Neural progenitor cell (in vitro differentiated cells): ENCODE measurements around the gene B3GALT5.

Experiments
- EZH2 ChIP-seq: fragments of 200-600 bp; sonication (generic); IDR thresholded peaks from 2 replicates; pipeline ENCODE4 v1.6.1; 2017; ENCODE audit warnings: antibody characterized with exemption, mild to moderate bottlenecking, moderate library complexity
- EZH2phosphoT487 ChIP-seq: fragments of 200-600 bp; sonication (generic); IDR thresholded peaks from 2 replicates; pipeline ENCODE4 v1.6.1; 2017; ENCODE audit warnings: antibody characterized with exemption
- TF ChIP-seq, protein P1 (sequence below): fragments of 200-600 bp; sonication (generic); IDR thresholded peaks from 2 replicates; pipeline ENCODE4 v1.5.1; 2017; ENCODE audit warnings: antibody characterized with exemption, mild to moderate bottlenecking

DNA sequence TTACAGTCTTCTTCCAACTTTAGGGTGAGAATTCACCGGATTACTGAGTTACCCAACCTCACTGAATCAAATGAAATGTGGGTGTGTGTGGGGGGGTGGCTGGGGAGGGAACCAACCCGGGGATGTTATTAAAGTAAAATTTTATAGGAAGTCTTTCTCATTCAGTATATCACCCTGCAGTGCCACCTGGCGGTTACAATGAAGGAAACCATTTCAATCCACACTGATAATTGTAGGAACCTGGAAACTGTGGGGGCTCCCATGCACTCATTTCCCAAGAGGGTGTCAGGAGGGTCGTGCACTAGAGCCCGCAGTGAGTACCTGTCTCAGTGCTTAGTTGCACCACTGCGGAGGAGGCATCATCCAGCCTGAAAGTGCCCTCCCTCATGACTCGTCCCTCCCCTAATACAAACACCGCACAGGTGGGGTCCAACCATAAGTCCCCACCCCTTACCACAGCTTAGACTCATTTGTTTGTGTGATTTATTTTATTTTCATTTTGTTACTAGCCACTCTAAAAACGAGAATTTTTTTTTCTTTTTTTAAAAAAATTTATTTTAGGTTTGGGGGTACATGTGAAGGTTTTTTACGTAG lies 103.2 kb downstream of the B3GALT5 start:
- TF ChIP-seq EZH2phosphoT487: no peak
- TF ChIP-seq, protein P1, sequence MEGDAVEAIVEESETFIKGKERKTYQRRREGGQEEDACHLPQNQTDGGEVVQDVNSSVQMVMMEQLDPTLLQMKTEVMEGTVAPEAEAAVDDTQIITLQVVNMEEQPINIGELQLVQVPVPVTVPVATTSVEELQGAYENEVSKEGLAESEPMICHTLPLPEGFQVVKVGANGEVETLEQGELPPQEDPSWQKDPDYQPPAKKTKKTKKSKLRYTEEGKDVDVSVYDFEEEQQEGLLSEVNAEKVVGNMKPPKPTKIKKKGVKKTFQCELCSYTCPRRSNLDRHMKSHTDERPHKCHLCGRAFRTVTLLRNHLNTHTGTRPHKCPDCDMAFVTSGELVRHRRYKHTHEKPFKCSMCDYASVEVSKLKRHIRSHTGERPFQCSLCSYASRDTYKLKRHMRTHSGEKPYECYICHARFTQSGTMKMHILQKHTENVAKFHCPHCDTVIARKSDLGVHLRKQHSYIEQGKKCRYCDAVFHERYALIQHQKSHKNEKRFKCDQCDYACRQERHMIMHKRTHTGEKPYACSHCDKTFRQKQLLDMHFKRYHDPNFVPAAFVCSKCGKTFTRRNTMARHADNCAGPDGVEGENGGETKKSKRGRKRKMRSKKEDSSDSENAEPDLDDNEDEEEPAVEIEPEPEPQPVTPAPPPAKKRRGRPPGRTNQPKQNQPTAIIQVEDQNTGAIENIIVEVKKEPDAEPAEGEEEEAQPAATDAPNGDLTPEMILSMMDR: peak; percentile 74
- TF ChIP-seq EZH2: no peak
